HepG2 (cell line): ENCODE measurements around the gene GLYATL3. TPM values are rescaled to one million over a fixed set of nuclear protein-coding genes. Genes with fewer than 3 reads are reported as not detected.

Source experiments
- CCAR2 ChIP-seq: fragments of 200-400 bp; formaldehyde crosslinking; optimal IDR thresholded peaks from 2 replicates; pipeline ENCODE3; 2018; ENCODE audit warnings: low read depth, mild to moderate bottlenecking, low read length, moderate library complexity
- DBP ChIP-seq: sonication (generic); formaldehyde crosslinking; IDR thresholded peaks from 2 replicates; pipeline ENCODE4 v1.4.0; 2020; ENCODE audit warnings: missing genetic modification reagents; ENCODE audit errors: not compliant biosample characterization
- GMEB1 ChIP-seq: sonication (generic); formaldehyde crosslinking; IDR thresholded peaks from 2 replicates; pipeline ENCODE4 v1.5.1; 2020; ENCODE audit warnings: missing genetic modification reagents, mild to moderate bottlenecking, borderline replicate concordance
- HMG20B ChIP-seq: conservative IDR thresholded peaks from 2 replicates; pipeline ENCODE4 v1.6.1; 2016; ENCODE audit warnings: missing genetic modification reagents, missing compliant biosample characterization
- HNF1A ChIP-seq, 2 experiments: sonication (generic) in 1 of 2; formaldehyde crosslinking in 1 of 2; IDR thresholded peaks; 2 replicates each; pipeline versions ENCODE4 v1.4.0 to v1.6.1; 2016 to 2020; ENCODE audit warnings: borderline replicate concordance in 1 of 2, low read depth in 1 of 2, mild to moderate bottlenecking in 1 of 2, missing genetic modification reagents in 1 of 2
- JUN ChIP-seq: sonication (generic); formaldehyde crosslinking; IDR thresholded peaks from 2 replicates; pipeline ENCODE4 v1.4.0; 2020; ENCODE audit warnings: mild to moderate bottlenecking, missing genetic modification reagents
- MEIS2 ChIP-seq: sonication (generic); formaldehyde crosslinking; IDR thresholded peaks from 2 replicates; pipeline ENCODE4 v1.9.0; 2021; ENCODE audit warnings: mild to moderate bottlenecking, missing genetic modification reagents
- MIER3 ChIP-seq: IDR thresholded peaks from 2 replicates; pipeline ENCODE4 v1.6.1; 2016; ENCODE audit warnings: missing compliant biosample characterization, borderline replicate concordance
- NAIF1 ChIP-seq: sonication (generic); formaldehyde crosslinking; IDR thresholded peaks from 2 replicates; pipeline ENCODE4 v1.5.0; 2020; ENCODE audit warnings: mild to moderate bottlenecking, missing genetic modification reagents, borderline replicate concordance
- NFKB2 ChIP-seq: sonication (generic); formaldehyde crosslinking; IDR thresholded peaks from 2 replicates; pipeline ENCODE4 v1.4.0; 2020; ENCODE audit warnings: missing genetic modification reagents, borderline replicate concordance
- PBX2 ChIP-seq: IDR thresholded peaks from 2 replicates; pipeline ENCODE4 v1.6.1; 2016; ENCODE audit warnings: control low read depth
- PHB2 ChIP-seq: fragments of 450-650 bp; IDR thresholded peaks from 2 replicates; pipeline ENCODE4 v1.6.1; 2018; ENCODE audit not compliant: partially characterized antibody
- RAD21 ChIP-seq: fragments of 450-650 bp; formaldehyde crosslinking; IDR thresholded peaks from 2 replicates; pipeline ENCODE4 v1.5.0; 2020; ENCODE audit warnings: mild to moderate bottlenecking
- RELA ChIP-seq: sonication (generic); formaldehyde crosslinking; IDR thresholded peaks from 2 replicates; pipeline ENCODE4 v1.4.0; 2020; ENCODE audit warnings: missing genetic modification reagents
- SMARCE1 ChIP-seq: fragments of 450-650 bp; IDR thresholded peaks from 2 replicates; pipeline ENCODE4 v1.6.1; 2017; ENCODE audit warnings: borderline replicate concordance
- SMC3 ChIP-seq: IDR thresholded peaks from 2 replicates; pipeline ENCODE4 v1.6.1; 2011; ENCODE audit warnings: low read length, improper control_type of control experiment
- SOX6 ChIP-seq, 2 experiments: fragments of 450-650 bp in 1 of 2; sonication (generic) in 1 of 2; formaldehyde crosslinking in 1 of 2; IDR thresholded peaks; 2 replicates each; pipeline versions ENCODE4 v1.4.0 to v1.6.1; 2017 to 2020; ENCODE audit warnings: antibody characterized with exemption in 1 of 2, mild to moderate bottlenecking in 1 of 2, missing genetic modification reagents in 1 of 2
- TEAD2 ChIP-seq: sonication (generic); formaldehyde crosslinking; IDR thresholded peaks from 2 replicates; pipeline ENCODE4 v1.9.0; 2021; ENCODE audit warnings: missing genetic modification reagents
- TEAD3 ChIP-seq: optimal IDR thresholded peaks from 2 replicates; pipeline ENCODE3; 2016; ENCODE audit warnings: borderline replicate concordance
- ZBTB21 ChIP-seq: sonication (generic); formaldehyde crosslinking; IDR thresholded peaks from 2 replicates; pipeline ENCODE4 v1.4.0; 2020; ENCODE audit warnings: missing genetic modification reagents
- ZNF598 ChIP-seq: sonication (generic); formaldehyde crosslinking; IDR thresholded peaks from 2 replicates; pipeline ENCODE4 v1.5.1; 2020; ENCODE audit warnings: mild to moderate bottlenecking, missing genetic modification reagents, borderline replicate concordance
- polyA plus RNA-seq, 8 experiments: library from polyadenylated mRNA; depleted of rRNA in 3 of 8; stranded (reverse) in 7 of 8; unstranded in 1 of 8; fragments of >200 nt; fragmentation: Illumina TruSeq in 4 of 8; extraction: Trizol in 4 of 8; gene quantifications; 2 replicates each; pipeline versions ENCODE4 v1.2.1 to v1.2.3, GENCODE V29; 2011 to 2016; ENCODE audit warnings: low read depth in 4 of 8, missing spikeins in 1 of 8, mixed read lengths in 1 of 8; ENCODE audit not compliant: insufficient read depth in 1 of 8
- total RNA-seq, 5 experiments: library from RNA; depleted of rRNA; stranded (reverse); fragments of >200 nt; fragmentation: Illumina TruSeq; extraction: Trizol; gene quantifications; 2 replicates each; pipeline ENCODE4 v1.2.3, GENCODE V29; 2016; ENCODE audit warnings: low read depth in 1 of 5

The GLYATL3 gene
- total and polyA plus RNA-seq, 2 of the 13 experiments (the other 11 are each of a cell fraction or from before 2014, with no cell fraction given), result 0.05 TPM; not detected in 1

- TF ChIP-seq HNF1A (IDR thresholded peaks at IDR 0.05; ENCODE audit: low read depth) (0 out of 2 replicates have a peak, but pooled peaks have one; percentile 37), HNF1A (CRISPR knock-in tag; IDR thresholded peaks at IDR 0.05; ENCODE audit: borderline replicate concordance) (no peak), SMC3 (no peak), MIER3 (CRISPR knock-in tag) (peak; percentile 79; the same call in 1 of the 2 replicates), PHB2 (no peak), NAIF1 (CRISPR knock-in tag) (no peak), HMG20B (CRISPR knock-in tag) (0 out of 2 replicates have a peak, but pooled peaks have one; percentile 61), RELA (CRISPR knock-in tag) (no peak), TEAD2 (CRISPR knock-in tag) (no peak), GMEB1 (no peak), PBX2 (CRISPR knock-in tag) (peak; percentile 75), SMARCE1 (no peak), CCAR2 (no peak), DBP (CRISPR knock-in tag) (no peak), ZBTB21 (CRISPR knock-in tag) (0 out of 2 replicates have a peak, but pooled peaks have one; percentile 26), JUN (no peak), TEAD3 (CRISPR knock-in tag) (peak; percentile 37), RAD21 (CRISPR knock-in tag) (no peak), NFKB2 (CRISPR knock-in tag) (no peak), ZNF598 (CRISPR knock-in tag) (no peak), MEIS2 (peak; percentile 99), SOX6 (IDR thresholded peaks at IDR 0.05) (no peak), SOX6 (CRISPR knock-in tag; IDR thresholded peaks at IDR 0.05) (peak; percentile 48; the same call in 1 of the 2 replicates)
Observed at GRCh38 chr6:49556429-49556837, 56.7 kb downstream of the GLYATL3 start (continued).
